ENCODE data around the gene PTGDS. TPM values are rescaled to one million over a fixed set of nuclear protein-coding genes. Genes with fewer than 3 reads are reported as not detected.

PTGDS gene
- total and polyA plus RNA-seq, 9 of the 15 experiments (the other 6 are each of a cell fraction or from before 2014, with no cell fraction given): 0.46 to 7.1 (median 2.0) TPM

GRCh38 chr9:137009938-137010732 is 32.8 kb downstream of the PTGDS start:
- in situ Hi-C loops (cut with MboI): no loop called here
- TF ChIP-seq TRIM28 (IDR thresholded peaks at IDR 0.05): no peak
- TF ChIP-seq JUNB (CRISPR knock-in tag; conservative IDR thresholded peaks at IDR 0.05): no peak
- TF ChIP-seq, protein P1, sequence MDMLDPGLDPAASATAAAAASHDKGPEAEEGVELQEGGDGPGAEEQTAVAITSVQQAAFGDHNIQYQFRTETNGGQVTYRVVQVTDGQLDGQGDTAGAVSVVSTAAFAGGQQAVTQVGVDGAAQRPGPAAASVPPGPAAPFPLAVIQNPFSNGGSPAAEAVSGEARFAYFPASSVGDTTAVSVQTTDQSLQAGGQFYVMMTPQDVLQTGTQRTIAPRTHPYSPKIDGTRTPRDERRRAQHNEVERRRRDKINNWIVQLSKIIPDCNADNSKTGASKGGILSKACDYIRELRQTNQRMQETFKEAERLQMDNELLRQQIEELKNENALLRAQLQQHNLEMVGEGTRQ (CRISPR knock-in tag; IDR thresholded peaks at IDR 0.05): peak; percentile 18; the same call in 1 of the 2 replicates
- TF ChIP-seq EZH2 (IDR thresholded peaks at IDR 0.05; ENCODE audit: borderline replicate concordance, low read depth, low read length): no peak
- TF ChIP-seq ZNF143 (CRISPR knock-in tag; IDR thresholded peaks at IDR 0.05): no peak
- TF ChIP-seq MAFF (IDR thresholded peaks at IDR 0.05; ENCODE audit: low read length): no peak
- peak in 1 of 2 experiments; percentile 37 for TF ChIP-seq E2F6 (IDR thresholded peaks at IDR 0.05; ENCODE audit: borderline replicate concordance in 1 of 2, extremely low read depth in 1 of 2, insufficient read depth in 1 of 2, insufficient read length in 1 of 2, low read depth in 1 of 2, low read length in 1 of 2, poor library complexity in 1 of 2, severe bottlenecking in 1 of 2)

More at GRCh38 chr9:137009938-137010732, 32.8 kb downstream of the PTGDS start:
- BruUV-seq (replicated peaks): no TSS peak
- intact Hi-C loops (cut with micrococcal nuclease): no loop called here
- no peak overlapping the region for H3K4me3 ChIP-seq
- H2AFZ ChIP-seq (ENCODE audit: low read depth, low read length): no peak overlapping the region
- H3K36me3 ChIP-seq (ENCODE audit: control insufficient read depth, insufficient read depth, low read length): no peaks in the 10 kb centered on the region
- H3K9ac ChIP-seq (ENCODE audit: insufficient read depth in 1 of 2, low read depth in 2 of 2, low read length in 2 of 2): no peak overlapping the region; a peak in 1 of 4 replicates
- CTCF ChIA-PET (ENCODE audit: low intra/inter-chr PET ratio): no interaction called here
- H3K4me1 ChIP-seq (replicated peaks in 1 of 2; ENCODE audit: control insufficient read depth in 2 of 2, insufficient read depth in 2 of 2, low read length in 2 of 2): peaks cover 0 to 76% of the 10 kb centered on the region in 2 experiments; a peak in 2 of 5 replicates
- peak; percentile 81 for ATAC-seq
- no peaks in the 10 kb centered on the region for H3K27me3 ChIP-seq (ENCODE audit: control insufficient read depth in 2 of 2, insufficient read depth in 2 of 2, low read length in 2 of 2)
- no peak overlapping the region for H3K4me2 ChIP-seq (ENCODE audit: insufficient read depth, low read length)
- H3K27ac ChIP-seq (ENCODE audit: extremely low read depth, low read depth, low read length): no peak overlapping the region
- H3K9me3 ChIP-seq (replicated peaks; ENCODE audit: control insufficient read depth, insufficient read depth, low read depth, low read length): no peaks in the 10 kb centered on the region
- POLR2A ChIA-PET: interaction anchor here (0.7 to 1.5 kb wide), 2 partner anchors 12 to 39 kb away, joined by 3 to 4 read pairs; no protein-coding TSS in a partner anchor
- H4K20me1 ChIP-seq (replicated peaks; ENCODE audit: control insufficient read depth, insufficient read depth, low read length): no peaks in the 10 kb centered on the region
- FAIRE-seq: no peak
- 48% methylated on average over 30 of the region's 49 CpGs for WGBS (ENCODE audit: insufficient coverage, low coverage, missing lambda C conversion rate)
- H3K79me2 ChIP-seq (ENCODE audit: control insufficient read depth, insufficient read depth, low read length): no peaks in the 10 kb centered on the region
- peak in 3 of 4 experiments; percentile 48 to 76 (median 65) for DNase-seq (ENCODE audit: extremely low read depth in 1 of 4, low spot score in 3 of 4)
- no peaks in the 10 kb centered on the region for H3K9me1 ChIP-seq (ENCODE audit: control insufficient read depth, insufficient read depth, low read length)
